Measurements from ENCODE around the gene PLN.
A peak's percentile ranks its signal among the peaks of the same experiment; 100 is the strongest.

GRCh38 chr6:118551063-118552053, 3.3 kb downstream of the PLN start:
- TF ChIP-seq ZBTB1 (tag by site-specific recombination; IDR thresholded peaks at IDR 0.05) (no peak), CTCF (tag by site-specific recombination; IDR thresholded peaks at IDR 0.05) (peak; percentile 40), ZNF777 (tag by site-specific recombination; IDR thresholded peaks at IDR 0.05; ENCODE audit: borderline replicate concordance) (no peak)
